Spinal cord (tissue), 10 donors: ENCODE results near the gene NOM1. TPM values are rescaled to one million over a fixed set of nuclear protein-coding genes. Genes with fewer than 3 reads are reported as not detected.
A peak's percentile ranks its signal among the peaks of the same experiment; 100 is the strongest.

Experiments
- DNase-seq, 6 donors: peaks; one replicate each; pipeline versions ENCODE4 v3.0.0 to v3.0.0-alpha.2; 2013 to 2015; ENCODE audit warnings: low spot score in 6 of 6, low read depth in 4 of 6
- H3K27ac ChIP-seq: one replicate; pipeline ENCODE4 v1.5.1; 2013; ENCODE audit warnings: low read depth, low read length, control low read depth
- H3K27me3 ChIP-seq: one replicate; pipeline ENCODE4 v1.6.1; 2013; ENCODE audit warnings: low read length; ENCODE audit not compliant: control insufficient read depth, insufficient read depth
- H3K36me3 ChIP-seq: one replicate; pipeline ENCODE4 v1.6.1; 2013; ENCODE audit warnings: low read length; ENCODE audit not compliant: control insufficient read depth, insufficient read depth
- H3K4me1 ChIP-seq: one replicate; pipeline ENCODE4 v1.6.1; 2013; ENCODE audit warnings: low read length; ENCODE audit not compliant: control insufficient read depth, insufficient read depth
- H3K4me3 ChIP-seq: one replicate; pipeline ENCODE4 v1.5.1; 2013; ENCODE audit warnings: low read depth, low read length, control low read depth
- H3K9me3 ChIP-seq: one replicate; pipeline ENCODE4 v1.6.1; 2013; ENCODE audit warnings: low read length; ENCODE audit not compliant: control insufficient read depth, insufficient read depth
- WGBS: methylation state at CpG from one replicate; pipeline ENCODE4 v1.1.5; 2013; ENCODE audit warnings: missing lambda C conversion rate; ENCODE audit not compliant: insufficient coverage; 5-methylcytosine and 5-hydroxymethylcytosine counted together
- polyA plus RNA-seq, 2 donors: library from polyadenylated mRNA; unstranded; fragments of 120-200 nt; gene quantifications; one replicate each; pipeline ENCODE4 v1.2.1, GENCODE V29; 2013; ENCODE audit not compliant: insufficient read length in 2 of 2
- total RNA-seq, 2 donors: library from RNA; depleted of rRNA in 1 of 2; stranded (reverse); fragments of 120-200 nt in 1 of 2; fragments of >200 nt in 1 of 2; gene quantifications; one replicate each; pipeline versions ENCODE4 v1.2.3 to v1.2.4, GENCODE V29; 2013 to 2014
- donor health status: healthy.

Gene NOM1
- total and polyA plus RNA-seq, 4 donors = 13.5 to 24.4 (median 20.1) TPM

DNA sequence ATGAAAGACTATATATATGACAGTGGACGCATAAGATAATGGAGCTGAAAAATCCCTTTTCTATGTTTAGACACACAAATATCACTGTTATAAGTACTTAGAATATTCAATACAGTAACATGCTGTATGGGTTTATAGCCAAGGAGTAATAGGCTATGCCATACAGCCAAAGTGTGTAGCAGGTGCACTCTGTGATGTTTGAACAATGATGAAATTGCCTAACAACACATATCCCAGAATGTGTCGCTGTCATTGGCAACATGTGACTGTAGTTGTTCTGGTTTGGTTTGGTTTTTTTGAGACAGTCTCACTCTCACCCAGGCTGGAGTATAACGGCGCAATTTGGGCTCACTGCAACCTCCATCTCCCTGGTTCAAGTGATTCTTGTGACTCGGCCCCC is 26.1 kb downstream of the NOM1 start:
- peaks cover 5% of the 10 kb centered on the region for H3K9me3 ChIP-seq
- peaks cover 8% of the 10 kb centered on the region for H3K36me3 ChIP-seq
- no peak overlapping the region for H3K4me3 ChIP-seq
- DNase-seq = no peak
- no peaks in the 10 kb centered on the region for H3K4me1 ChIP-seq
- no peaks in the 10 kb centered on the region for H3K27me3 ChIP-seq
- 100% methylated on average over 1 of the region's 5 CpGs for WGBS
- no peak overlapping the region for H3K27ac ChIP-seq

DNA sequence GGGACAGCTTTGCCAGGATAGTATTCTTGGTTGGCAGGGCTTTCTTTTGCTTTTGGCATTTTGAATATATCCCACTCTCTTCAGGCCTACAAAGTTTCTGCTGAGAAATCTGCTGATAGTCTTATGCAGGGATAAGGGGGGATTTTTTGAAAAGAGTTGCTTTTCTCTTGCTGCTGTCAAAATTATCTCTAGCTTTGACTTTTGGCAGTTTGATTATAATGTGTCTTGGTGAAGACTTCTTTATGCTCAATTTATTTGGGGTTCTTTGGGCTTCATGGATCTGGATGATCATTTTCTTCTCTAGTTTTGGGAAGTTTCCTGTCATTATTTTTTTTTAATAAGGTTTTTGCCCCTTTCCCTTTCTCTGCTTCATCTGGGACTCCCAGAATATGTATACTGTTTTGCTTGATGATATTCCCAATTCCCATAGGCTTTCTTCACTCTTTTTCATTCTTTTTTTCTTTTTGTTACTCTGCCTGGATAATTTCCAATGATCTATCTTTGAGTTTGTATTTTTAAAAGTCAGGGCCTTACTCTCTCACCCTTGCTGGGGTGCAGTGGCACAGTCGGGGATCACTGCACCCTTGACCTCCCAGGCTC is 29.6 kb downstream of the NOM1 start:
- DNase-seq = no peak
- H3K27me3 ChIP-seq = no peaks in the 10 kb centered on the region
- no peaks in the 10 kb centered on the region for H3K36me3 ChIP-seq
- H3K27ac ChIP-seq = no peak overlapping the region
- H3K4me1 ChIP-seq = no peaks in the 10 kb centered on the region
- WGBS = no CpG with 5 or more reads among the region's 1 CpG
- peaks cover 5% of the 10 kb centered on the region for H3K9me3 ChIP-seq
- no peak overlapping the region for H3K4me3 ChIP-seq

DNA sequence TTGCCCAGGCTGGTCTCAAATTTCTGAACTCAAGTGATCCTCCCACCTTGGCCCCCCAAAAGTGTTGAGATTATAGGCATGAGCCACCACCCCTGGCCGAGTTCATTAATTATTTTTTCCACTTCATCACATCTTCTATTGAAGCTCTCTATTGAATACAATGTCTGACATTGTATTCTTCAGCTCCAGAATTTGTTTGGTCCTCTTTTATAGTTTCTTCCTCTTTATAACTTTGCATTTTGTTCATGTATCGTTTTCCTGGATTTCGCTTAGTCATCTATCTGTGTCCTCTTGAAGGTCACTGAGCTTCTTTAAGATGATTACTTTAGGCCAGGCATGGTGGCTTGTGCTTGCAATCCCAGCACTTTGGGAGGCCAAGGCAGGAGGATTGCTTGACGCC is 30.2 kb downstream of the NOM1 start:
- H3K27me3 ChIP-seq = no peaks in the 10 kb centered on the region
- no peak for DNase-seq
- H3K4me1 ChIP-seq = no peaks in the 10 kb centered on the region
- peaks cover 5% of the 10 kb centered on the region for H3K9me3 ChIP-seq
- no peak overlapping the region for H3K4me3 ChIP-seq
- no peaks in the 10 kb centered on the region for H3K36me3 ChIP-seq
- WGBS = 100% methylated on average over 3 of the region's 4 CpGs
- H3K27ac ChIP-seq = no peak overlapping the region

DNA sequence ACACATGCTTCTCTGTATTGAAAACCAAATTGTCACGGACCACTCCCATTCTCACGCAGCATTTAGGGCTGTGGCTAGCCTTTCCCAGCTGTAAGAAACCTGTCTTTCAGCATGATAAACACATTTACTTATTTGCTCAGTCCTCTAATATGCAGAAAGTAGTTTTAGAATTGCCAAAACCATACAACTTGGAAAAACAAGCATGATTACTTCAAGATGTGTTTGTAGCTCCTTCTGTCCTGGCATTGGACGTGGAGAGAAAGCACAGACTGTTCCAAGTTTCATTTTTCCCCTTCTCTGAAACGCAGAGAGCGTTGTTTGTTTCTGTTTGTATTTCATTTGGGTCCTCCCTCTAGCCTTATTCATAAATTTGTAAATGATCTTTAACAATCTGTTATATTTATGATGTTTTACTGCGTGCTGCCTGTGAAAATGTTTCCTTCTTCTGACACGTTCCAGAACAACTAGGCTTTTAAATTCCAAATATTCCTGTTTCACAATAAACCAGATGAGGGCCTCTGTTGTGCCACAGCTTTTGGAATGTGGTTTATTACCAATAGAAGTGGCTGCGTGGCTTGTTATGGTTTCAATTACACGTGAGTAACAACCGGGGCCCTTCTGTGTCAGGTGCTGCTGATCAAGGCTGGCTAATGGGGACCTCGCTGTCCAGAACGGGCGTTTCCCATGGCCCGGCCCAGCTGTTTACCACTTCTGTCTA is 34.8 kb downstream of the NOM1 start:
- Histone ChIP-seq H3K4me3 (no peak overlapping the region), H3K27me3 (no peaks in the 10 kb centered on the region), H3K4me1 (no peaks in the 10 kb centered on the region), H3K36me3 (peaks cover 3% of the 10 kb centered on the region), H3K9me3 (peaks cover 2% of the 10 kb centered on the region), H3K27ac (no peak overlapping the region)
- WGBS = 93% methylated on average over 7 of the region's 14 CpGs
- DNase-seq = peak in 1 of 6 donors; percentile 57

DNA sequence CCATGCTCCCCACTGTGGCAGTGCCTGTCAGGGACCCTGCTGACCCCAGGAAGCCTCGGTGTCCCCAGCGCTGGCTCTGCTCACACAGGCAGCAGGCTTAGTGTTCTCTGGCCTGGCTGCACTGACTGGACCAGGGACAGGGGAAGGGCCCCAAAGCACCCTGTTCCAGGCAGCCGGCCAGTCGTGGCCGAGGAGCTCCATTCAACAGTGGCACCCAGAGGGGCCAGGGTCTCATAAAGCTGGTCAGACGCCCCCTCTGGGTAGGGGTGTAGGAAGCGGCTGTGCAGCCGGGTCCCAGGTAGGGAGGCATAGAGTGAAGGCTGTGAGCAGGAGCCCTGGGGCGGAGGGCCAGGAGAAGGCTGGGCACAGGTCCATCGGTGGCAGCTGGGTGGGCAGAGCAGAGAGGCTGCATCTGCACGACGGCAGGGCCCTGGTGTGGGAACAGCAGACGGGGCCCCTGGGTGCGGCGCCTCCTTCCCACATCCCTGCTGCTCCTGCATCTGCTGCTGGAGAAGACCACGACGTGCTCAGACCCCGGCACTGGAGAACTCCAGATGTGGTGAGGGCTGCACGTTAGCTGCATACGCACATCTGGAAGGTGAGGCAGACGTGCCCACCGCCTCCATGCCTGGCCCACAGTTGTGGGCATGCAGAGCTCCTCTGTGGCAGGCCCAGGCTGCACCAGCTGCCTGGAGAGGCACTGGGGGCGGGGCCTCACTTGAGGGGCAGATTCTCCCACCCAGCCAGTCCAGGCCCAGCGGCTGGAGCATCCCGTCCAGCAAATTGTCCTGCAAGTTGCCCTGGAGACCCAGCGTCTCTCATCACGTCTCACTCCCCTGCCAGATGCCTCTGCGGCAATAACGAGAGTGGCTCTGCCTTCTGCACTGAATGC is 35.8 kb downstream of the NOM1 start:
- Histone ChIP-seq H3K9me3 (no peaks in the 10 kb centered on the region), H3K36me3 (peaks cover 3% of the 10 kb centered on the region), H3K4me1 (no peaks in the 10 kb centered on the region), H3K27ac (no peak overlapping the region), H3K4me3 (no peak overlapping the region), H3K27me3 (no peaks in the 10 kb centered on the region)
- no peak for DNase-seq
- WGBS = 68% methylated on average over 26 of the region's 29 CpGs

DNA sequence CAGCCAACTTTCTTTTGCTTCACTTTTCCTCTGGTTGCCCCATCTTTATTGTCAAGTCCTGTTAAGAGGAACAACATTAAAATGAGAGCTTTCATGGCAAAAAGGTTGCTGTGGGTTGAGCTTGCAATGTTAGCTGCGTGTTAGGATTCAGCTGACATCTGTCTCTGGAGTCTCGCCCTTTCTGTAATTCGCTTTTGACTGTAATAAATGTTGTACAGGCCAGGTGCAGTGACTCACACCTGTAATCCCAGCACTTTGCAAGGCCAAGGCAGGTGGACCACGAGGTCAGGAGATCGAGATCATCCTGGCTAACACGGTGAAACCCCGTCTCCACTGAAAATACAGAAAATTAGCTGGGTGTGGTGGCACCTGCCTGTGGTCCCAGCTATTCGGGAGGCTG is 36.9 kb downstream of the NOM1 start:
- Histone ChIP-seq H3K4me1 (no peaks in the 10 kb centered on the region), H3K4me3 (no peak overlapping the region), H3K27me3 (no peaks in the 10 kb centered on the region), H3K36me3 (peaks cover 3% of the 10 kb centered on the region), H3K27ac (no peak overlapping the region), H3K9me3 (no peaks in the 10 kb centered on the region)
- 90% methylated on average over 4 of the region's 8 CpGs for WGBS
- no peak for DNase-seq

DNA sequence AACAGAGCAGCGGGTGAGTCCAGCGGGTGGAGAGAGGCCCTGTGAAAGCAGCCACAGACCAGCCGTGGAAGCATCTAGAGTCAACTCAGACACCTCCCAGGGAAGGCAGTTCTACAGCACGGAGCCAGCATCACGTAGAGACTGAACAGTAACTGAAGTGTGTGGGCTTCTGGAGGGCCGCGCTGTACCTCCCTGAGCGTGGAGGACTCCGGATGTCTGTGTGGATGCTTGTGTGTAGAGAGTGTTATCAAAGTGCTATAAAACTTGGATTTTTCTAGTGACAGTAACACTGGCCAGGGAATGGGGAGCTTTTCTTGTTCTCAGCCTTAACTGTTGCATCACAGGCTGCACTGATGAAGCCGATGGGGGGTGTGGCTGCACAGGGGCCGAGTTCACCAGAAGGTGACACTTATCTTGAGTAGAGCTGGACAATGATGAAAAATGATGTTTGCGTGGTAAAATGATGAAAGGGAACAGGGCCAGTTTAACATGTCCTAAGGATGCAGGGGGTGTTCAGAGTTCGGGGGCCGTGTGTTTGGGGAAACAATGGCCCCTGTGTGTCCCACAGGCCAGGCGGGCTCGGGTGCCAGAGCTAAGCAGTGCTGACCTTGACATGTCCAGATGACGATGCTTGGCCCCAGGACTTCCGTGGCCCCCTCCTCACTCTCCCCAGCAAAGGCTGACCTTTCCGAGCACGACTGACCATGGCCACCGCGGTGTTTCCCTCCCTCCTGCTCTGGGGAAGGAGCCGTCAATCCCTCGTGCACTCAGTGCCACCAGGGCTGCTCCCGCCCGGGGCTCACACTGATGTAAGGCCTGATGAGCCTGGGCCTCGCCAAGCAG is 39.1 kb downstream of the NOM1 start:
- 73% methylated on average over 20 of the region's 27 CpGs for WGBS
- H3K27ac ChIP-seq = no peak overlapping the region
- H3K9me3 ChIP-seq = no peaks in the 10 kb centered on the region
- peaks cover 5% of the 10 kb centered on the region for H3K27me3 ChIP-seq
- H3K4me3 ChIP-seq = no peak overlapping the region
- peaks cover 3% of the 10 kb centered on the region for H3K36me3 ChIP-seq
- no peak for DNase-seq
- peaks cover 5% of the 10 kb centered on the region for H3K4me1 ChIP-seq

DNA sequence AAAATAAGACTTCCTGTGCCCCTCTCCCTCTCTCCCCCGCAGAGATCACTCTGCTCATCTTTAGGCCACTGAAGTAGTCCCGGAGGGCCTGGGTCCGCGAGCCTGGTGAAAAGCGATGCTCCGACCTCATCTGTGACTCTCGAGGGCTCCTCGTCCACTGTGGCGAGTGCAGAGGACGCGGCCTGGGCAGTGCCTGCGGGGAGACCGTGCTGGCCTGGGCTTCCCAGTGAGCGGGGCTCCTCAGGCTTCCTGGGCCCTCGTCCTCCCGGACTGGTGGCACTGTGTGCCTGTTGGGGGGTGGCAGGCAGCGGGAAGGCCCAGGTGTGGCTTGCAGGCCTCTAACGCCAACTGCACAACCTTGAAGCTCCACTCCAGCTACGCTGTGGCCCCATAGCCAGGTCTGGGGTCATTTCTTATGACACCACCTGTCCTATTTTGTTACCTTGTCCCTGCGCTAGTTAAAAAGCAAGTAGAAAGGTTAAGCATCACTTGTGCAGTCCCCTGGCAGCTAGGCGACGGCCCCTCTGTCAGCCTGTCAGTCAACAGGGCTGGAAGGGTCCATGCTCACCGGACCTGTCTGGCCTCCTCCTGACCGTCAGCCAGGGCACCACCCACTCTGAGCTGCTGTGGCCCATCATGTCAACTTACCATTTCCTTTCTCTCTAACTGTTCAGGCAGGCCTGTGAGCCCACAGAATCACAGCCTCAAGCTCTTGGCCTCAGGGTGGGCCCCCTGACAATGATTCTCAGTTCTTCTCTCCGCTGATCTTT is 40.4 kb downstream of the NOM1 start:
- H3K27me3 ChIP-seq = peaks cover 6% of the 10 kb centered on the region
- no peak overlapping the region for H3K4me3 ChIP-seq
- no peak overlapping the region for H3K27ac ChIP-seq
- H3K36me3 ChIP-seq = peaks cover 3% of the 10 kb centered on the region
- no peak for DNase-seq
- WGBS = 91% methylated on average over 25 of the region's 25 CpGs
- H3K4me1 ChIP-seq = peaks cover 5% of the 10 kb centered on the region
- no peaks in the 10 kb centered on the region for H3K9me3 ChIP-seq
